Measurements from ENCODE around the gene CACFD1. TPM values are rescaled to one million over a fixed set of nuclear protein-coding genes. Genes with fewer than 3 reads are reported as not detected.
A peak's percentile ranks its signal among the peaks of the same experiment; 100 is the strongest.

Gene CACFD1
- total RNA-seq, 1 experiment from 2014 or later: 27.0 TPM

DNA sequence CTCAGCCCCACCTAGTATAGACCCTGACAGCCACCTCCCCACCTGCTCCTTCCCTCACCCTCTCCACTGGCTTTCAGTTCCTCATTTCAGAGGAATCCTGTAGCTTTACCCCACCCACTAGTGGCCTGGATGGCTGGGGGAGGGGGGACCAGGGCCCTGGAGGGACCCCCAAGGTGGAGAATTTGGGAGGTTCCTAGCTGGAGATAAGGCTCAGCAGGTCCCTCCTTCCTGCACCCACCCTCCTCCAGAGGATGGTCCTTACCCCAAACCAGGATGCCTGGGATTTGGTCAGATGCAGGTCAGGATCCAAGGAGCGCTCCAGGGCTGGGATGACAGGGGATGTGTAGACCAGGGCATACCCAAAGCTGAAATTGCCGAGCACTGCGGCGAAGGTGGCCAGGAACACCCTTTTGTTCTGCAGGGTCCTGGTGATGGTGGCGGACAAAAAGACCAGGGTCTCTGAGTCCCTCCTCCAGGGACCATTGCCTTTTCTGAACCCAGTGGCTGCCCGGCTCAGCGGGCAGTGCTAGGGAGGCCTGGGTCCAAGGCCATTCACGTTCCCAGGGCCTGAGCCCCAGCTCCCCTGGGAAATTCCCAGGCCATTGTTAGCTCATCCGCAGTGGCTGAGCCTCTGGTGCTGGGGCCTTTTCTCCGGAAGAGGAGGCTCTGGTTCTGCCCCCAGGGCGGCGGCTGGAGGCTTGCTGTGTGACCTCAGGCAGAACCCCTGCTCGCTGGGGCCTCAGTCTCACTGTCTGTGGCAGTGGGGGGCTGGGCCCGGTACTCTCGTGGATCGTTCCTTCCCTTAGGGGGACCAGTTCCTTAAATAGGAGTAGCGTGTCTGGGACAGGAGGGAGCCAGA, 18.4 kb downstream of the CACFD1 start:
- H3K36me3 Mint-ChIP-seq (ENCODE audit: insufficient read depth, unreplicated experiment): no peaks in the 10 kb centered on the region
- CTCF ChIA-PET: interaction anchor here (0.9 to 2.6 kb wide), 3 partner anchors 9 to 130 kb away, joined by 3 to 12 read pairs (median 3); partner anchors contain the start of genes CACFD1 and RPL7A
- no TSS peak for BruUV-seq (replicated peaks)

DNA sequence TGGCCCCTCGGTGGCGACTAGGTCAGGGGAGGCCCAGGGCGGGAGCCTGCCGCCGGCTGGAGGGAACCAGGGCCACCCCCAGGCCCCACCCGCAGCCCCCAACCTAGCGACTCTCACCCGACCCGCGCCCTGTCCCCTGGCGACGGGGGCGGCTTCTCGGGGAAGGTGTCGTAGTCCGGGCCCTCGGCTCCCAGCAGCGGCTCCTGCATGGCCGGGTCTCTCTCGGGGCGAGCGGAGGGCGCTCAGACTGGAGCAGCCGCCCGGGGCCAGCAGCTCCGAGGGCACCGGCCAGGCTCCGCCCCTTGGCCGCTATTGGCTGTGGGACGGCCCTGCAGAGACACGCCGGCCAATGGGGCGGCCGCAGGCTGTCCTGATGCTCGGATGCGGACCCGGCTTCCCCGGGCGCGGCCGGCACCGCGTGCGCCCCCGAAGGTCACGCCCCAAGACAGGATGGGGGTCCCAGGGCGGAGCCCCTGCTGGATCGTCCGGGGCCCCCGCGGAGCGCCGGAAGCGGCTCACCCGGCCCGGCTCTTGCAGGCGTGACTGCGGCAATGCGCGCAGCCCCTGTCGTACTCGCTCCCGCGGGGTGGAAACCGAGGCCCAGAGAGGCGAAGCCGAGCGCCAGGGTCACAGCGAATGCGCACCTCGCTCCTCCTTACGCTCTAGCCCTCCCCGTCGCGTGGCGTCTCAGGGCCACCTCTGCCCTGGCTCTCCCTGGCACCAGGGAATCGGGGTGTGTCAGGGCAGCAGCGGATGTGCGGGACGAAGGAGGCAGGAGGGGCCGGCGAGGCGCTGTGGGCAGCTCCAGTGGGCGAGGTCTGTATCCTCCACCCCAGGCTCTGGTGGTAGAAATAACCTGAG, 19.3 kb downstream of the CACFD1 start, which contains the start of gene SLC2A6:
TSS of gene SLC2A6 (minus strand) at position 249 of the 861 bp plus-strand sequence. CDS start at position 209, 40 bp downstream.
- intact Hi-C loops (cut with micrococcal nuclease; ENCODE audit: unreplicated experiment): loop anchor here (1.0 kb wide), 2 partner anchors 20 kb away; partner anchors contain the start of gene CACFD1
- no peaks in the 10 kb centered on the region for H3K27me3 ChIP-seq (replicated peaks; ENCODE audit: control insufficient read depth, insufficient read depth, low read length)
- H3K27ac Mint-ChIP-seq (ENCODE audit: unreplicated experiment): no peak within 1 kb of the TSS
- peak; percentile 83 to 90 for DNase-seq
- no TSS peak for BruUV-seq (replicated peaks)
- H3K27me3 Mint-ChIP-seq (ENCODE audit: insufficient read depth, unreplicated experiment): peaks cover 3% of the 10 kb centered on the region
- H3K36me3 ChIP-seq (ENCODE audit: control insufficient read depth, insufficient read depth, low read length): no peaks in the 10 kb centered on the region
- TF ChIP-seq, protein P1, sequence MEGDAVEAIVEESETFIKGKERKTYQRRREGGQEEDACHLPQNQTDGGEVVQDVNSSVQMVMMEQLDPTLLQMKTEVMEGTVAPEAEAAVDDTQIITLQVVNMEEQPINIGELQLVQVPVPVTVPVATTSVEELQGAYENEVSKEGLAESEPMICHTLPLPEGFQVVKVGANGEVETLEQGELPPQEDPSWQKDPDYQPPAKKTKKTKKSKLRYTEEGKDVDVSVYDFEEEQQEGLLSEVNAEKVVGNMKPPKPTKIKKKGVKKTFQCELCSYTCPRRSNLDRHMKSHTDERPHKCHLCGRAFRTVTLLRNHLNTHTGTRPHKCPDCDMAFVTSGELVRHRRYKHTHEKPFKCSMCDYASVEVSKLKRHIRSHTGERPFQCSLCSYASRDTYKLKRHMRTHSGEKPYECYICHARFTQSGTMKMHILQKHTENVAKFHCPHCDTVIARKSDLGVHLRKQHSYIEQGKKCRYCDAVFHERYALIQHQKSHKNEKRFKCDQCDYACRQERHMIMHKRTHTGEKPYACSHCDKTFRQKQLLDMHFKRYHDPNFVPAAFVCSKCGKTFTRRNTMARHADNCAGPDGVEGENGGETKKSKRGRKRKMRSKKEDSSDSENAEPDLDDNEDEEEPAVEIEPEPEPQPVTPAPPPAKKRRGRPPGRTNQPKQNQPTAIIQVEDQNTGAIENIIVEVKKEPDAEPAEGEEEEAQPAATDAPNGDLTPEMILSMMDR (IDR thresholded peaks at IDR 0.05; ENCODE audit: insufficient read depth in 1 of 2, low read depth in 1 of 2, low read length in 1 of 2, severe bottlenecking in 1 of 2, unreplicated experiment in 1 of 2): no peak
- H3K4me3 ChIP-seq (ENCODE audit: low read depth, low read length): peak within 1 kb of the TSS; percentile 43
- no peaks in the 10 kb centered on the region for H3K36me3 Mint-ChIP-seq (ENCODE audit: insufficient read depth, unreplicated experiment)
- ChIA-PET CTCF (interaction anchor here (0.7 to 2.6 kb wide), 4 partner anchors 8 to 131 kb away, joined by 3 to 12 read pairs (median 4); partner anchors contain the start of genes CACFD1 and RPL7A), POLR2A (interaction anchor here (2.6 kb wide), 1 partner anchor 19 kb away, joined by 17 read pairs; the partner anchor contains the start of gene CACFD1)
- H3K4me3 Mint-ChIP-seq (ENCODE audit: unreplicated experiment): peak within 1 kb of the TSS; percentile 66
- no peaks in the 10 kb centered on the region for H3K9me3 Mint-ChIP-seq (ENCODE audit: unreplicated experiment)
- peaks cover 7% of the 10 kb centered on the region for H3K4me1 Mint-ChIP-seq (ENCODE audit: low read depth, unreplicated experiment)
- H3K9me3 ChIP-seq: no peaks in the 10 kb centered on the region
- H3K4me1 ChIP-seq: 0 out of 2 replicates have a peak, but pooled peaks cover 7% of the 10 kb centered on the region

More for the DNA sequence above, 18.4 kb downstream of the CACFD1 start:
- intact Hi-C loops (cut with micrococcal nuclease; ENCODE audit: unreplicated experiment): no loop called here
- Mint-ChIP-seq H3K27me3 (ENCODE audit: insufficient read depth, unreplicated experiment) (peaks cover 2% of the 10 kb centered on the region), H3K9me3 (ENCODE audit: unreplicated experiment) (no peaks in the 10 kb centered on the region), H3K4me3 (ENCODE audit: unreplicated experiment) (peak overlapping the region; percentile 66), H3K27ac (ENCODE audit: unreplicated experiment) (no peak overlapping the region), H3K4me1 (ENCODE audit: low read depth, unreplicated experiment) (peaks cover 6% of the 10 kb centered on the region)
- peak in 1 of 2 experiments; percentile 44 for DNase-seq
- POLR2A ChIA-PET: interaction anchor here (2.6 kb wide), 1 partner anchor 18 kb away, joined by 17 read pairs; the partner anchor contains the start of gene CACFD1
- Histone ChIP-seq H3K4me1 (0 out of 2 replicates have a peak, but pooled peaks cover 7% of the 10 kb centered on the region), H3K9me3 (no peaks in the 10 kb centered on the region), H3K36me3 (ENCODE audit: control insufficient read depth, insufficient read depth, low read length) (no peaks in the 10 kb centered on the region), H3K4me3 (ENCODE audit: low read depth, low read length) (peak overlapping the region; percentile 43), H3K27me3 (replicated peaks; ENCODE audit: control insufficient read depth, insufficient read depth, low read length) (no peaks in the 10 kb centered on the region)
- TF ChIP-seq, protein P1 (IDR thresholded peaks at IDR 0.05; ENCODE audit: insufficient read depth in 1 of 2, low read depth in 1 of 2, low read length in 1 of 2, severe bottlenecking in 1 of 2, unreplicated experiment in 1 of 2): no peak
